Epithelial cell of prostate (primary cell): ENCODE results near the gene DNPEP.
"Not testable (repeated sequence)": the region's sequence is repeated elsewhere in the genome, so short reads cannot be mapped to it uniquely, and the experiment has no call there.

ENCODE experiments used
- DNase-seq: peaks from one replicate; pipeline ENCODE4 v3.0.0-alpha.2; 2011; ENCODE audit warnings: low read depth, low spot score
- H3K27ac ChIP-seq: fragments of 450-650 bp; 2 replicates; pipeline ENCODE4 v1.5.1; 2017; ENCODE audit warnings: mild to moderate bottlenecking

Gene DNPEP

GRCh38 chr2:219419331-219420197 lies 31.9 kb upstream of the DNPEP start:
- DNase-seq, result no peak
- H3K27ac ChIP-seq, result no peak overlapping the region

GRCh38 chr2:219419012-219419324 lies 31.3 kb upstream of the DNPEP start:
- H3K27ac ChIP-seq, result no peak overlapping the region
- no peak for DNase-seq

GRCh38 chr2:219418155-219419011 lies 30.7 kb upstream of the DNPEP start, which contains the start of gene DES:
TSS of gene DES (plus strand) at chr2:219418377. CDS start at chr2:219418463, 86 bp downstream.
- H3K27ac ChIP-seq, result no peak within 1 kb of the TSS
- DNase-seq, result no peak

- H3K27ac ChIP-seq, result no peak overlapping the region
- no peak for DNase-seq
Measured at GRCh38 chr2:219417374-219417773, 29.7 kb upstream of the DNPEP start.

- H3K27ac ChIP-seq, result no peak overlapping the region
- DNase-seq, result no peak
Measured at GRCh38 chr2:219416938-219417337, 29.2 kb upstream of the DNPEP start.

- DNase-seq, result no peak
- H3K27ac ChIP-seq, result no peak overlapping the region
Measured at GRCh38 chr2:219416235-219416602, 28.5 kb upstream of the DNPEP start.

- no peak overlapping the region for H3K27ac ChIP-seq
- DNase-seq, result no peak
Measured at GRCh38 chr2:219415580-219416234, 28.0 kb upstream of the DNPEP start.

- no peak overlapping the region for H3K27ac ChIP-seq
- no peak for DNase-seq
Measured at GRCh38 chr2:219414857-219415256, 27.1 kb upstream of the DNPEP start.

- no peak for DNase-seq
- no peak overlapping the region for H3K27ac ChIP-seq
Measured at GRCh38 chr2:219410390-219410789, 22.7 kb upstream of the DNPEP start.

GRCh38 chr2:219409619-219410018 lies 21.9 kb upstream of the DNPEP start:
- no peak for DNase-seq
- H3K27ac ChIP-seq, result no peak overlapping the region

GRCh38 chr2:219408631-219409030 lies 20.9 kb upstream of the DNPEP start:
- H3K27ac ChIP-seq, result no peak overlapping the region
- no peak for DNase-seq

- DNase-seq, result no peak
Measured at GRCh38 chr2:219408204-219408603, 20.5 kb upstream of the DNPEP start.

GRCh38 chr2:219407343-219407742 lies 19.6 kb upstream of the DNPEP start:
- not testable (repeated sequence) for DNase-seq, H3K27ac ChIP-seq

More at GRCh38 chr2:219408204-219408603, 20.5 kb upstream of the DNPEP start:
- H3K27ac ChIP-seq, result no peak overlapping the region

GRCh38 chr2:219406861-219407230 lies 19.1 kb upstream of the DNPEP start:
- no peak for DNase-seq
- no peak overlapping the region for H3K27ac ChIP-seq

GRCh38 chr2:219405958-219406860 lies 18.5 kb upstream of the DNPEP start:
- no peak overlapping the region for H3K27ac ChIP-seq
- DNase-seq, result no peak

GRCh38 chr2:219405451-219405850 lies 17.7 kb upstream of the DNPEP start:
- H3K27ac ChIP-seq, result no peak overlapping the region
- no peak for DNase-seq

GRCh38 chr2:219404954-219405353 lies 17.2 kb upstream of the DNPEP start:
- no peak overlapping the region for H3K27ac ChIP-seq
- DNase-seq, result no peak

GRCh38 chr2:219404291-219404910 lies 16.7 kb upstream of the DNPEP start:
- no peak for DNase-seq
- no peak overlapping the region for H3K27ac ChIP-seq

GRCh38 chr2:219403861-219404260 lies 16.1 kb upstream of the DNPEP start:
- DNase-seq, result no peak
- H3K27ac ChIP-seq, result no peak overlapping the region
